SIG-M5 (cell line): ENCODE data around the gene ADK.

Experiments used
- DNase-seq: peaks from one replicate; lab custom pipeline; 2025; lab: John Stamatoyannopoulos, UW

ADK gene

GRCh38 chr10:74743401-74743800, 592.4 kb downstream of the ADK start:
- no peak for DNase-seq

GRCh38 chr10:74745449-74745848, 594.4 kb downstream of the ADK start:
- DNase-seq, result no peak

GRCh38 chr10:74746813-74747212, 595.8 kb downstream of the ADK start:
- no peak for DNase-seq

- DNase-seq, result no peak
Measured at GRCh38 chr10:74748468-74749031, 597.5 kb downstream of the ADK start.

GRCh38 chr10:74750848-74751274, 599.8 kb downstream of the ADK start:
- no peak for DNase-seq

GRCh38 chr10:74752371-74753040, 601.5 kb downstream of the ADK start:
- DNase-seq, result no peak

- no peak for DNase-seq
Measured at GRCh38 chr10:74753442-74754211, 602.6 kb downstream of the ADK start.

- no peak for DNase-seq
Measured at GRCh38 chr10:74754381-74754821, 603.4 kb downstream of the ADK start.

- no peak for DNase-seq
Measured at GRCh38 chr10:74755273-74755672, 604.3 kb downstream of the ADK start.
